Measurements from ENCODE around the gene PBX1. TPM values are rescaled to one million over a fixed set of nuclear protein-coding genes. Genes with fewer than 3 reads are reported as not detected.

PBX1 gene
- total and polyA plus RNA-seq, 7 donors = 6.7 to 168 (median 118) TPM

GRCh38 chr1:164709541-164710278, 150.7 kb downstream of the PBX1 start:
- Histone ChIP-seq H3K27ac (peak overlapping the region; percentile 77 to 87 (median 80)), H3K27me3 (no peaks in the 10 kb centered on the region), H3K36me3 (no peaks in the 10 kb centered on the region), H3K9me3 (no peaks in the 10 kb centered on the region), H3K4me3 (no peak overlapping the region), H3K4me1 (peaks cover 0 to 96% (median 88%) of the 10 kb centered on the region in 4 donors)
- 77 to 91% methylated on average over 10 of the region's 10 CpGs for whole genome bisulfite sequencing, 2 donors
- intact Hi-C loops (cut with DNase I) = loop anchor here (5.0 to 10.0 kb wide), 4 partner anchors 43 to 355 kb away; no protein-coding TSS in a partner anchor
- TF ChIP-seq EP300 (IDR thresholded peaks at IDR 0.05) (no peak), POLR2AphosphoS5 (IDR thresholded peaks at IDR 0.05) (no peak), CTCF (IDR thresholded peaks at IDR 0.05) (no peak), POLR2A (IDR thresholded peaks at IDR 0.05) (no peak)
- DNase-seq = no peak

GRCh38 chr1:164712131-164713036, 153.4 kb downstream of the PBX1 start:
- Histone ChIP-seq H3K27ac (peak overlapping the region; percentile 45 to 87 (median 72)), H3K27me3 (no peaks in the 10 kb centered on the region), H3K4me3 (no peak overlapping the region), H3K9me3 (no peaks in the 10 kb centered on the region), H3K36me3 (no peaks in the 10 kb centered on the region), H3K4me1 (peaks cover 0 to 94% (median 82%) of the 10 kb centered on the region in 4 donors)
- TF ChIP-seq POLR2A (IDR thresholded peaks at IDR 0.05) = no peak
- no peak for TF ChIP-seq CTCF (IDR thresholded peaks at IDR 0.05)
- TF ChIP-seq EP300 (IDR thresholded peaks at IDR 0.05) = no peak
- peak in 2 of 4 donors; percentile 6 to 48 for TF ChIP-seq POLR2AphosphoS5 (IDR thresholded peaks at IDR 0.05)
- no peak for DNase-seq
- WGBS, 2 donors = 21 to 53% methylated on average over 25 of the region's 25 CpGs
- intact Hi-C loops (cut with DNase I) = no loop called here

- Histone ChIP-seq H3K36me3 (no peaks in the 10 kb centered on the region), H3K9me3 (no peaks in the 10 kb centered on the region), H3K4me3 (no peak overlapping the region), H3K27ac (peak overlapping the region; percentile 33 to 87 (median 72)), H3K27me3 (no peaks in the 10 kb centered on the region), H3K4me1 (peaks cover 0 to 93% (median 82%) of the 10 kb centered on the region in 4 donors)
- no peak for DNase-seq
- 72 to 84% methylated on average over 5 of the region's 5 CpGs for WGBS, 2 donors
- intact Hi-C loops (cut with DNase I) = no loop called here
- TF ChIP-seq POLR2AphosphoS5 (IDR thresholded peaks at IDR 0.05) = peak in 1 of 4 donors; percentile 12
- no peak for TF ChIP-seq CTCF (IDR thresholded peaks at IDR 0.05)
- no peak for TF ChIP-seq EP300 (IDR thresholded peaks at IDR 0.05)
Observed at GRCh38 chr1:164713456-164714207, 154.6 kb downstream of the PBX1 start.

- no peak for DNase-seq
- intact Hi-C loops (cut with DNase I) = no loop called here
- Histone ChIP-seq H3K36me3 (no peaks in the 10 kb centered on the region), H3K4me3 (no peak overlapping the region), H3K27me3 (no peaks in the 10 kb centered on the region), H3K9me3 (no peaks in the 10 kb centered on the region), H3K27ac (peak overlapping the region; percentile 3 to 30 (median 26)), H3K4me1 (peaks cover 0 to 96% (median 88%) of the 10 kb centered on the region in 4 donors)
- TF ChIP-seq CTCF (IDR thresholded peaks at IDR 0.05) = no peak
- no peak for TF ChIP-seq EP300 (IDR thresholded peaks at IDR 0.05)
- peak in 1 of 4 donors; percentile 34 for TF ChIP-seq POLR2AphosphoS5 (IDR thresholded peaks at IDR 0.05)
- TF ChIP-seq POLR2A (IDR thresholded peaks at IDR 0.05) = no peak
- WGBS, 2 donors = 80 to 83% methylated on average over 8 of the region's 8 CpGs
Observed at GRCh38 chr1:164716992-164717703, 158.2 kb downstream of the PBX1 start.

Measured in sigmoid colon (tissue), 7 donors.